ENCODE data around the gene HVCN1.

- TF ChIP-seq EZH2 (IDR thresholded peaks at IDR 0.05) (no peak), POLR2AphosphoS5 (IDR thresholded peaks at IDR 0.05; ENCODE audit: borderline replicate concordance, low read depth, low read length) (peak; percentile 65; the same call in 1 of the 2 replicates)
These were observed 74.9 kb downstream of the HVCN1 start, which contains the start of gene TCTN1 for GRCh38 chr12:110613771-110614684.
